NB4 (cell line): Measurements from ENCODE around the gene NFIX.

Experiments used
- DNase-seq: peaks from one replicate; pipeline ENCODE4 v3.0.0; 2010; ENCODE audit warnings: low read depth
- H3K4me3 ChIP-seq: one replicate; pipeline ENCODE4 v1.5.1; 2011; ENCODE audit warnings: mild to moderate bottlenecking, low read depth, low read length, moderate library complexity
- MYC ChIP-seq: IDR thresholded peaks from 2 replicates; pipeline ENCODE4 v1.6.1; 2011; ENCODE audit warnings: low read depth, low read length
- POLR2A ChIP-seq: IDR thresholded peaks from 2 replicates; pipeline ENCODE4 v1.6.1; 2011; ENCODE audit warnings: mild to moderate bottlenecking; ENCODE audit not compliant: insufficient read length; ENCODE audit errors: extremely low read depth
- TF ChIP-seq, protein P1 (sequence below): IDR thresholded peaks from one replicate; pipeline ENCODE4 v1.5.1; 2012; ENCODE audit warnings: low read depth, low read length
- TF ChIP-seq, protein P2 (sequence below): IDR thresholded peaks from 2 replicates; pipeline ENCODE4 v1.6.1; 2011; ENCODE audit warnings: low read depth, low read length

NFIX gene

DNA sequence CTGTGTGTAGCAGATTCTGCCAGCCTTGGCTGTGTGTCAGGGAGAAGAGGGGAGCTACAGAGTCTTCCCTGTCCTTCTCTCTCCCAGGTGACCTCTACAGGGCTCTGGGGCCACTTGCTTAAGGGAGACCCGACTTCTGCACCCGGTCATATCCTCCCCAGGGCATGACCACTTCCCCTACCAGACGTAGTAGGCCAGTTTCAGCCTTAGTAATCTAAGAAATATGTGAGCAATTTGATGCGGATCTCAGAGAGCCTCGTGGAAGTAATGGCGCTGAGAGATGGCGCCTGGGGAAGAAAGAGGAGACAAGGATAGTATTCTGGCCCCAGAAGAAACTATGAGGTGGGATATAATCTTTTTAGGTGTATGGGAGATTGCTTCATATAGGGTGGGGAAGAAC, 41.9 kb downstream of the NFIX start:
- TF ChIP-seq POLR2A, result no peak
- no peak for TF ChIP-seq MYC
- TF ChIP-seq, protein P1, sequence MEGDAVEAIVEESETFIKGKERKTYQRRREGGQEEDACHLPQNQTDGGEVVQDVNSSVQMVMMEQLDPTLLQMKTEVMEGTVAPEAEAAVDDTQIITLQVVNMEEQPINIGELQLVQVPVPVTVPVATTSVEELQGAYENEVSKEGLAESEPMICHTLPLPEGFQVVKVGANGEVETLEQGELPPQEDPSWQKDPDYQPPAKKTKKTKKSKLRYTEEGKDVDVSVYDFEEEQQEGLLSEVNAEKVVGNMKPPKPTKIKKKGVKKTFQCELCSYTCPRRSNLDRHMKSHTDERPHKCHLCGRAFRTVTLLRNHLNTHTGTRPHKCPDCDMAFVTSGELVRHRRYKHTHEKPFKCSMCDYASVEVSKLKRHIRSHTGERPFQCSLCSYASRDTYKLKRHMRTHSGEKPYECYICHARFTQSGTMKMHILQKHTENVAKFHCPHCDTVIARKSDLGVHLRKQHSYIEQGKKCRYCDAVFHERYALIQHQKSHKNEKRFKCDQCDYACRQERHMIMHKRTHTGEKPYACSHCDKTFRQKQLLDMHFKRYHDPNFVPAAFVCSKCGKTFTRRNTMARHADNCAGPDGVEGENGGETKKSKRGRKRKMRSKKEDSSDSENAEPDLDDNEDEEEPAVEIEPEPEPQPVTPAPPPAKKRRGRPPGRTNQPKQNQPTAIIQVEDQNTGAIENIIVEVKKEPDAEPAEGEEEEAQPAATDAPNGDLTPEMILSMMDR, result no peak
- TF ChIP-seq, protein P2, sequence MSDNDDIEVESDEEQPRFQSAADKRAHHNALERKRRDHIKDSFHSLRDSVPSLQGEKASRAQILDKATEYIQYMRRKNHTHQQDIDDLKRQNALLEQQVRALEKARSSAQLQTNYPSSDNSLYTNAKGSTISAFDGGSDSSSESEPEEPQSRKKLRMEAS, result no peak
- H3K4me3 ChIP-seq, result no peak overlapping the region
- DNase-seq, result peak; percentile 27

DNA sequence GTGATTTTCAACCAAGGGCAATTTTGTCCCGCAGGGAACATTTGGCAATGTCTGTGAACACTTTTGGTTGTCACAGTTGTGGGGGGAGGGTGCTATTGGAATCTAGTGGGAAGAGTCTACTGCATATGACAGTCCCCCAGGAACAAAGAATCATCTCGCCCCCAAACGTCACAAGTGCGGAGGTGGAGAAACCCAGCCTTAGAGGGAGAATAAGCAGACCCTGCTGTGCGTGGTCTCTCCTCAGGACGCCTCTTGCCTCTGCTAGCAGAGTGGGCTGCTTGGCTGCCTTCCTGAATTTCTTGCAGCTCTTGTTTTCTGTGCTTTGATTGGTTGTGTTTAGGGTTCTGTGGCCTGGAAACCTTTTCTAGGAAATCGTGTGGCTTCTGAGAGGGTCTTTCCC, 42.5 kb downstream of the NFIX start:
- H3K4me3 ChIP-seq, result no peak overlapping the region
- DNase-seq, result no peak
- TF ChIP-seq, protein P2, result no peak
- TF ChIP-seq POLR2A, result no peak
- TF ChIP-seq, protein P1, result no peak
- no peak for TF ChIP-seq MYC

DNA sequence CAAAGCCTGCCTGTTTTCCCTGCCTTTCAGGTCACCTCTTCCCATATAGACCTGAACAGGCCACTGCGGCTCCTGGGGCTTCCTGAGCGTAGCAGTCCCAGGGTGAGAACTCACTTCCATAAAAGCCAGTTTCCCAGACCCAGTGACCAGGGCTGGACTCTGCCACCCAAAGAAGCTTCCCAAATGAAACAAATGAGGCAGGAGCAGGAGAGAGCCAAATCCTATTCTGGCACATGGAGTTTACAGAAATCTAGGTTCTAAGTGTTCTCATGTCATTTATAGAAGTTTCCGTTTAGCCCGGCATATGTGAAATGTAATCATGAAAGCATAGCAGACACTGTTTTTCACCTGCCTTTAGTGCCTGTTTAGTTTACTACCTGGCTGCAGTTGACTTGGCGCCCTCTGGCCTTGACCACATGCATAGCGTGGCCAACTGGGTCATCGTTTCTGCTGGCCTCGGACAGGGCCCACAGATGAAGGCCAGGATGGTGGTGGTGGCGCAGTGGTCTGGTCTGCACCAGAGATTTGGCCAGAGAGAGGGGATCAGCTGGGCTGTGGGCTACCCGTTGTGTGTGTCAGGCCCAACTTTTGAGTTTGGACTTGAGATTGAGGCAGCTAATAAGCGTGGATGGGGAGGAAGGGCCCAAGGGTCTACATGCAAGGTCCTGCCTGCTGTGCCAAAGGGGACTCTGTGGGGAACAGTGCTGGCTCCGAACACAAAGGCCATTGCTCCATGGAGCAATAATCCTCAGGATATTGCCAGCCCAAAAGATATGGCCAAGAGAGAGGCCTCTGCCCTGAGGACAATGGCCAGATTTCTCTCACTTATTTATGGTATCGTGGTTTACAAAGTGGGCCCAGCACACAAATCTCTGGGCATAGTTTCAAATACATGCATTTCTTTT, 43.3 kb downstream of the NFIX start:
- no peak for TF ChIP-seq MYC
- TF ChIP-seq, protein P2, result no peak
- TF ChIP-seq, protein P1, result peak; percentile 18
- no peak for DNase-seq
- no peak overlapping the region for H3K4me3 ChIP-seq

DNA sequence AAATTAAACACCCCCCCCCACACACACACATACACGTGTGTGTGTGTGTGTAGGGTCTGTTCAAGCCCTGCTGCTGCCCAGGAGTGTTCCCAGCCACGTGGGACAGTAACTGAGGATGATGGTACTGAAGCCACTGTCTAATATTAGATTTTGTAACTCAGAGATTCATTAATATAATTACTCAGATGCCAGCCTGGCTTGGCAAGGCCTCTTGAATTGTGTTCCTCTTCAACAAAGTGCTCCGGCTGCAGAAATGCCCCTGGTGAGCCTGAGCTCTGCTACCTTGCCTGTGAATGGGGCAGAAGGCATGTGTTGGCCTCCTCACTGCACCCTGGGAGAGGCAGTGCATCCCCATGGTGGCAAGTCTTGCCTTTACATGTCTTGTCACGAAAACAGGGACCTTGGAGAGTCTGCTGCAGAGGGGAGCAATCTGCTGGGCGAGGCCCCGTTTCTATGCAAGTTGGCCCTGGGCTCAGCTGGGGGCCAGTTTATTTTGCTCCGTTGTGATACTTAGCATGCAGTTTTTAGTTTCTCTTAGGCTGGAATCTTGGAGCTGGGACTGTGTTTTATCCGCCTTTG, 44.0 kb downstream of the NFIX start:
- H3K4me3 ChIP-seq, result no peak overlapping the region
- no peak for DNase-seq
- TF ChIP-seq MYC (no peak), POLR2A (no peak)
- TF ChIP-seq, protein P2, result no peak
- TF ChIP-seq, protein P1, result no peak

DNA sequence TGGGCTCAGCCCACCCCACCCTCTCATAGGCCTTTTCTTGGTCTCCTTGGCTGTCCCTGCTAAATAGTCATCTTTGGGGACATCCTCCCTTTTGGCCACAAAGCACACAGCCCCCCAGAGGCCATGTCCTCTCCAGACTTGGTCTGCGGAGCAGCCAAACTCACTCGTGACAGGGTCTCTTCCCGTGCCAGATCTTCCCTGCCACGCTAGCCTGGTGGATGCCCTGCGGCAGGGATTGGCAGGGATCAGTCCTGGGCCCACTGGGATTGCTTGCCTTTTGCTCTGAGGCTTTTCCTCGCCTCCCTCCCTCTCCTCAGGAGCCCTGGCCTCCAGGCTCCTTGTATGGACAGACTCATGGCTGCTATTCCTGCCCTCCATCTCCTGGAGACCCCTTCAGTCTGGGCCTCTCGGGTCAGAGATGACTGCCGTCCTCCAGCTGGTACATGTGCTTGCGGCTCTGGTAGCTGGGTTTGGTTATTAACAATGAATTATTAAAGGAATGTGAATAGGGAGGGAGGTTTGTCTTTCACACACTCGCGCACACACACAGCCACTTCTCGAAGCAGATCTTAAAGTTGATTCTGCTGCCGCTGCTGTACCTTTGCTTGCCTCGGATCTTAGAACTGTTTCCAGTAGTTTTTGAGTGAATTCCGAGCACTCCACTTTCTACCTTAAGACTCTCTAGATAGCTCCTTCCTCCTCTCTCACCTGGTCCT, 45.1 kb downstream of the NFIX start:
- H3K4me3 ChIP-seq, result no peak overlapping the region
- no peak for DNase-seq
- TF ChIP-seq MYC (no peak), POLR2A (no peak)
- TF ChIP-seq, protein P2, result no peak
- TF ChIP-seq, protein P1, result no peak
